Right ventricle myocardium superior (tissue), 1 donor: Measurements from ENCODE around the gene CABP2. TPM values are rescaled to one million over a fixed set of nuclear protein-coding genes. Genes with fewer than 3 reads are reported as not detected.
A peak's percentile ranks its signal among the peaks of the same experiment; 100 is the strongest.

Experiments used
- ATAC-seq: fragments of 200-7000 bp; cut with Tn5 transposase; one replicate; pipeline ENCODE4 v1.9.1; 2020; ENCODE audit warnings: mild to moderate bottlenecking; ENCODE audit not compliant: poor library complexity
- DNase-seq: peaks from one replicate; pipeline ENCODE4 v3.0.0-alpha.2; 2020
- intact Hi-C: fragments of 100-400 bp; cut with DNase I; formaldehyde crosslinking; loops from one replicate; pipeline ENCODE4 v1.11.2; 2022
- total RNA-seq: library from RNA; stranded (reverse); fragmentation: NEBNext Ultra II Directional; extraction: Animal tissue kit (Norgen Biotek cat#: 25700); gene quantifications from one replicate; pipeline ENCODE4 v1.2.1, GENCODE V29; 2021
- donor health status: DM: no; HTN: yes; CAD: no; lungs with severe emphysema.

CABP2 gene
- total RNA-seq, 1 donor from 2014 or later: not detected

DNA sequence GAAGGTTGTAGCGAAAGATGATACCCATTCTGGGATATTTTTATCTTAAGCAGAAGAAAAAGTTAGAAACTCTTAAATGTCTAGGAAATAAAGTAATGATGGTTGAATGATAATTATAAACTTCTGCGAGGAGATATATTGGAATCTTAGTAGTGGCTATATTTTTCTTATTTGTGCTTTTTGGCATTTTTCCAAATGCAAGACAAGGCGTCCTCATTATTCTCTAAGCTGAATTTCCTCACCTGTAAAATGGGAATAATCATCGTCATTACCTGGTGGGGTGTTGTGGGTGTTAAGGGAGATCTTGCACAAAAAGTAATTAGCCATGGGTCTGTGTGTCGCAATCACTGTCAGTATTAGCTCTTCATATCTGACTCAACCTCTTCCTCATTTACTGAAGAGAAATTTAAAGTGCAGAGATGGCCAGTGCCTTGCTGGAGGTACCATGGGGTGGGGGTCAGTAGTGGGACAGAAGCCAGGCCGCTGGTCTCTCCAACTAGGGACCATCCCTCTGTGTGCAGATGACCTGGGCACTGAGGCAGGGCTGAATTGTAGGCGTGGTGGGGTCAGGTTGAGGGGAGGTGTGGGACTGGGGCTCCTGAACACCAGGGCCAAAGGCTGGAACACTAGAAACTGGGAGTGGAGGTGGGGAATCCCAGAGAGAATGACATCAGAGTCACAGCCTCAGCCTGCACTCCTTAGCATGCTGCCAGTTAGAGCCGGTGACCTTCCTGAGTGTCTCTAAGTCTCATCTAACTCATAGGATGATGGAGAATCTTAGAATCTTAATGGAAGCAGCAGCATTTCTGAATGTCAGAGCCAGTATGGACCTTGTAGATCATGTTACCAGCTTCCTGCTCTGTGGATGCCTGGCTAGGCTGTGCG is 22.2 kb downstream of the CABP2 start:
- no peak for DNase-seq
- ATAC-seq: no peak
- intact Hi-C loops: no loop called here

DNA sequence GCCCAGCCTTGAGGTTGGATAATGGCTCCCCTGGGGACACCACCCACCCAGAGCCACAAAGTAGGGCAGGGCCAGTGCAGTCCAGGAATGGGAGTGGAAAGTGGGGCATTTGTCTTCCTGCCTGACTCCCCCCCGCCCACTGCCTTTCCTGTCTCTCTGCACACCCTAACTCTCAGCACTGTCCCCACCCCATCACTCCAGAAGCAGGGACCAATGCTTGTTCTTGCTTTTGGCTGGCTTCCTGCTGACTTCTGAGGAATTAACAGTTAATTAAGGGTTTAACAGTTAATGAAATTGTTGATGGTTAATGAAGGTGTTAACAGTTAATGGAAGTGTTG is 22.8 kb downstream of the CABP2 start:
- ATAC-seq (no peak), DNase-seq (no peak)
- intact Hi-C loops: no loop called here

DNA sequence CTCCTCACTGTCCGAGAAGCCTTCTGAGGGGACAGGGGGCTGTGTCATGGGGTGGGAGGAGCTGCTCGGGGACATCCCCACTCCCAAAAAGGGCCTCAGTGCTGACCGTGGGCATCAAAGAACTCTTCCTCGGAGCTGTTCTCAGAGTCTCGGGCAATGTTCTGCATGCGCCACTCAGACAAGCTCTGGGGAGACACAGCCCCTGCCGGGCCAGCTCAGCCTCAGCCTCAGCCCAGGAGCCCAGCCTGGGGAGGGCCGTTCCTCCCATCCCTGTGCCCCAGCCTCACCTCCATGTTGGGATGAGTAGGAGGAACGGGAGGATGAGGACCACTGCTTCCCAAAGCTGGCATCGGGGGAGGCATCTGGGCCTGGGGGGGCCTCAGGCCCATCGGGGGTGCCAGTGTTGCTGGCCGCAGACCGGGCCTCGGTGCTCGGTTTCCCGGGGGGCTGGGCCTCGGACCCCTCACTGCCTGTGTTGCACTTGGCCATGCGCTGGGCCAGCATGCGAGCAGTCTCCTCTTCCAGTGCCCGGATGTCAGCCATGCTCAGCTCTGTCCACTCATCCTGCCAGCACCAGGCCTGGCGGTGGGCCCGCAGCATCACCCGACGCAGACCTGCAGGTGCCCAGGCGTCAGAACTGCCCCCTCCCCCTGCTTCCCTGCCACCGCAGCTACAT is 23.3 kb downstream of the CABP2 start:
- ATAC-seq: no peak

DNA sequence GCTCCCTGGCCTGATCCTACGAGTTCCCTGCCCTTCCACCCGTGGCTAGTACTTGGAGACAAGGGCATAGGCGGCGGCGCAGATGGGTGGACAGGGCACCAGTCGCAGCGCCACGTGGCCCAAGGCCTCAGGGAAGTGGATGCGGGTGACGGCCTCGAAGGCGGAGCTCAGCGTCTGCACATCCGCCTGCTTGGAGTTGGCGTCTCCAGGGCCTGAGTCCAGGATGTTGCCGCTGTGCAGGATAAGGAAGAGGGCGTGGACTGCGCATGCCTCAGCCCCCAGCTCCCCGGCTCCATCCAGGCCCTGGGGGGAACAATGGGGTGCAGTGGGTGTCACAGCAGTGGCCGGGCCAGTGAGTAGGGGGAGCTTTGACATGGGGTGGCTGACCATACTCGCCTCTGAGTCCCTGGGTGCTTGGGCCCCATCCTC is 24.7 kb downstream of the CABP2 start:
- intact Hi-C loops: no loop called here
- DNase-seq (peak; percentile 67), ATAC-seq (no peak)

More for the DNA sequence above, 23.3 kb downstream of the CABP2 start:
- intact Hi-C loops: no loop called here
- no peak for DNase-seq

DNA sequence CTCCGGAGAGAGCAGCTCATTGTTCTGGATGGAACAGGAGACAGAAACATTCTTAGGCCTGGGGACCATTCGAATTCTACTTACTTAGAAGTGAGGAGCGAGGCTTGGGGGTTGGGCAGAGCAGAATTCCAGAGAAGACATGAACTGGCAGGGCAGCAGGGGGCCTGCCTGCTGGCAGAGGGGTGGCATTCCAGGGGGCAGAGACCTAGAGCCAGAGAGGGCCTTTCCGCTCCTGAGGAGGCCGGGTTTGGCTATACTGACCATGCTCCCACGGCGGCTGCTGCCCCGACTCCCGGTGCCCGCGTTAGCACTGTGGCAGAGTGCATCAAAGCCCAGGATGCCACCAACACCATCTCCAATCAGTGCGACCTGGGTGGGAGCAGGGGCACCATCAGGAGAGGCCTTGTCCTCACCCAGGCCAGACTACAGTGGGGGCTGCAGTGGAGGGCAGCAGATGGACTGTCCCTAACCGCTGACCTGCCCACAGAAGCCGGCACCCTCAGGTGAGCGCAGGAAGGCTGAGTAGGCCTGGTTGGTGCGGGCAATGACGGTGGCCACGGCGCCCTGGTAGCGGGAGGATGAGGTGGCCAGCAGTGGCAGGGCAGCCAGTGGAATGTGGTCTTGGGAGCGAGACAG is 25.5 kb downstream of the CABP2 start:
- intact Hi-C loops: no loop called here
- ATAC-seq: no peak
- DNase-seq: no peak

- DNase-seq: no peak
- ATAC-seq: no peak
- intact Hi-C loops: no loop called here
Observed at GRCh38 chr11:67496113-67496512, 27.1 kb downstream of the CABP2 start.

DNA sequence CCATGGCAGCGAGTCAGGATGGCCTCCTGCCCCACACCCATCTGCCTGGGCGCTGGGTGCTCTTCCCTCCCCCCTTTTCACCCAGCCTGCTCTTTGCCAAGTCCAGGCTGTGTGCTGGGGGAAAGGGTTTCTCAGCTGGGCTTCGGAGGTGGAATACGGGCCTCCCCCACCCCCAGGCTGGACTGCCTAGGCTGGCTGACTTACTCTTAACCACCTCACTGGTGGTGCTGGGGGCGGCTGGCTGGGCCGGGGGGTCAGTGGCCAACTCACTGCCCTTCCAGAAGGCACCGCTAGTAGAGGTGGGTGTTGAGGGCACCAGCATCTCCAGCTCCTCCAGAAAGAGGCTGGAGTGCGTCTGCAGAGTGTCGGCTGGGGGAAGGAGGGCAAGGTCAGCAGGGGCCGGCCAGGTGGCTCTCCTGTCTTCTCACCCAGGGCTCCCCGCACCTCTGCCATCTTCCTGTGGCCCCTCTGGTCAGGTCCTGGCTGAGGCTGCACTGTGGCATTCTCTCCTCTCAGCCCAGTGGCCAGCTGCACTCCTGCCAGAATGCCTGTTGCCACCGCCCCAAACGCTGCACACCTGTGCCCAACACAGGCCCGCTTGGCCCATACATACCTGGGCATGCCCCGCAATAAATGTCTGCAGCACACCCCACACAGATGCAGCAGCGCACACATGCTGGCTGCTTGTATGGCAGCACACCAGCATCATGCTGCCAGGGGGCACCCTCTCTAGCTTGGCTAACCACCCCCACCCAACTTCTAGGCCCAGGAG is 27.8 kb downstream of the CABP2 start:
- DNase-seq: no peak
- intact Hi-C loops: no loop called here
- ATAC-seq: no peak

DNA sequence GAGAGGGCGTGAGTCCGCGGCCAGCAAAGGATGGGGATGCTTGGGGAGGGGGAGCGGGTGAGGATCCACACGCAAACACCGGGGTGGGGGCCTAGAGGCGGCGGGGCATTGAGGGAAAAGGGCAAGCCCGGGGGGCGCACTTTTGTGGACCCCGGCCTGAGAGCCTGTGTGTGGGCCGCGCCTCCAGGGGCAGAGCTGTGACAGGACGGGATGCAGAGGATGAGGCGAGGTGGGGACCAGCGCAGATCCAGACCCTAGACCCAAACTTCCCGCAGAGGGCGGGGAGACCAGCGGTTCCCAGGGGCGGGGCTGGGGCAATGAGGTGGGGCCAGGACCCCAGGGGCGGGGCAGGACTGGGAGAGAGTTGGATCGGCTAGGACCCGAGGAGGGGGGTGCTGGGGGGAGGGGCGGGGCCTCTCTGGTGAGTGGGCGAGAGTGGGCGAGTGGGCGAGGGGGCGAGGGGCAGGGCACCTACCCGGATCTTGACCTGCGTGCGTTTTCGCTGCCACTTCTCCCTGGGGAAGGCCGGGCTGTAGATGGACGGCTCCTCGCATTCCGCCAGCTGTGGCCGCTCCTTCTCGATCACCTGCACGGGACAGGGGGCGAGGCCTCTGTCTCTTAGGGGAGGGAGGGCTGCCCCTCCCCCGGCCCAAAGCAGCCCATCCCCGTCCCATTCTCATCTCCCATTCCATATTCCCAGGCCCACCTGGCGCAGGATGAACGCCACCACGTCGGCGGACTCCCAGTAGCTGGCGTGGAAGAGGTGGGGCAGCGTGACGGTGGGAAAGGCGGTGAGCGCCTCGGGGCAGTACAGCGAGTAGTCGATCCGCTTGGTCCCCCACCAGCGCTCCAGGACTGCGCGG is 28.6 kb downstream of the CABP2 start:
- intact Hi-C loops: no loop called here
- DNase-seq (no peak), ATAC-seq (no peak)

DNA sequence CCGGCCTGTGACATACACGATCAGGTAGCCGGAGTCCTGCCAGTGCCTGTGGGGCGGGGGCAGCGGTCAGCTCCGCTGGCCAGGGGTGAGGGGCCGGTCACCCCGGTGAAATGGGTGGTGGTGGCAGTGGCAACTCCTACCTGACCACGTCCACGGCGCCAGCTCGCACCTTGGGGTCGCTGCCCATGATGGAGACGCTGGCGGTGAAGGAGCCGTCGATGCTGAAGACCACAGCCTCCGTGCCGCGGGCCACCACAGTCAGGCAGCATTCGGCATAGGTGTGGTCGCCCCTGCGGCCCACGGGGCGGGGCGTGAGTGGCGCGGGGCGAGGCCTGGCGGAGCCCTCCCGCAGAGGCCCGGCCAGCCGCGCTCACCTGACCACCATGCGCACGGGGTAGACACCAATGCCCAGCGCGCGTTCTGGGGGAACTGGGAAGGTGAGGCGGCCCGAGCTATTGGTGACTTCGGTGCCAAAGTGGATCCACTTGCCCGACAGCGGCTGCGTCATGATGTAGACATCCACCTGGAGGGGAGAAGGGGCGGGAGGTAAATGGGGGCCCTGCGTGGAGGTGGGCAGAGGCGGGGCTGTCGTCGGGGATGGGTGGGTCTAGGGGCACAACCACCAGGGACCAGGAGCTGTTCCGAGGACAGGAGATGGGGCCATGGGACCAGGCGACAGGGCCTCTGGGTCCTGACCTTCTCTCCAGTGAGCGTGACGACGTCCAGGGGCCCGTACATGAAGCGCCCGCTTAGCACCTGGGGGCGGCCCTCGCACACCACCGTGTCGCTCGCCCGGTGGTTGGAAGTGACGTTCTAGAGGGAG is 29.5 kb downstream of the CABP2 start:
- ATAC-seq (no peak), DNase-seq (no peak)
- intact Hi-C loops: no loop called here

GRCh38 chr11:67492801-67493547 is 30.3 kb downstream of the CABP2 start:
- intact Hi-C loops: no loop called here
- ATAC-seq (no peak), DNase-seq (no peak)

GRCh38 chr11:67492069-67492727 is 31.0 kb downstream of the CABP2 start:
- ATAC-seq (no peak), DNase-seq (no peak)
- intact Hi-C loops: no loop called here

GRCh38 chr11:67491276-67492068 is 31.8 kb downstream of the CABP2 start:
- no peak for DNase-seq
- intact Hi-C loops: no loop called here
- ATAC-seq: no peak

GRCh38 chr11:67490727-67491065 is 32.5 kb downstream of the CABP2 start:
- ATAC-seq (no peak), DNase-seq (peak; percentile 42)
- intact Hi-C loops: no loop called here

DNA sequence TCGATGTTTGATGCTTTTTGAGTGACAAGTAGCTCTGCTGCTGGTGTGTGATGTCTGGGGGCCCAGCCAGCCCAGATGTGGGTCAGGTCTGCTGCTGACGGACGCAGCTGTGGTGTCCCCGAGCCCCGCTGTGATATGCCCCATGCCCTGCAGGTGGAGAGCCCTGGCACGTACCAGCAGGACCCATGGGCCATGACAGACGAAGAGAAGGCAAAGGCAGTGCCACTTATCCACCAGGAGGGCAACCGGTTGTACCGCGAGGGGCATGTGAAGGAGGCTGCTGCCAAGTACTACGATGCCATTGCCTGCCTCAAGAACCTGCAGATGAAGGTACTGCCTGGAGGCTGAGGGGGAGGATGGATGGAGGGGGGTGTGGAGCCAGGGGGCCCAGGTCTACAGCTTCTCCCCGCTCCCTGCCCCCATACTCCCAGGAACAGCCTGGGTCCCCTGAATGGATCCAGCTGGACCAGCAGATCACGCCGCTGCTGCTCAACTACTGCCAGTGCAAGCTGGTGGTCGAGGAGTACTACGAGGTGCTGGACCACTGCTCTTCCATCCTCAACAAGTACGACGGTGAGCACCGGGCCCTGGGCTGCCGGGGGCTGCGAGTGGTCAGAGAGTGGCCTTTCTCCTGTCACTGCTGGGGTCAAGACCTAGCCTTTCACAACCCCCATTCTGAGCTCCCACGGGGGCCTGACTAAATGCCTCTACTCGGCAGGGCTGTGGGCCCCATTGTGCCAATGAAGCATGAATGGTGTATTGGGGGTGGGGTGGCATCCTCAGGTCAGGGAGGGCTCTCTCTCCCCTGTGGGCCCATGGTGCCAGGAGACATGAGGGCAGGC is 33.1 kb downstream of the CABP2 start:
- intact Hi-C loops: no loop called here
- ATAC-seq (no peak), DNase-seq (no peak)
